DMS 273 (cell line): ENCODE results near the gene DCST1.

Experiments used
- DNase-seq: peaks from one replicate; lab custom pipeline; 2025; ENCODE audit not compliant: unreplicated experiment; lab: John Stamatoyannopoulos, UW

Gene DCST1

DNA sequence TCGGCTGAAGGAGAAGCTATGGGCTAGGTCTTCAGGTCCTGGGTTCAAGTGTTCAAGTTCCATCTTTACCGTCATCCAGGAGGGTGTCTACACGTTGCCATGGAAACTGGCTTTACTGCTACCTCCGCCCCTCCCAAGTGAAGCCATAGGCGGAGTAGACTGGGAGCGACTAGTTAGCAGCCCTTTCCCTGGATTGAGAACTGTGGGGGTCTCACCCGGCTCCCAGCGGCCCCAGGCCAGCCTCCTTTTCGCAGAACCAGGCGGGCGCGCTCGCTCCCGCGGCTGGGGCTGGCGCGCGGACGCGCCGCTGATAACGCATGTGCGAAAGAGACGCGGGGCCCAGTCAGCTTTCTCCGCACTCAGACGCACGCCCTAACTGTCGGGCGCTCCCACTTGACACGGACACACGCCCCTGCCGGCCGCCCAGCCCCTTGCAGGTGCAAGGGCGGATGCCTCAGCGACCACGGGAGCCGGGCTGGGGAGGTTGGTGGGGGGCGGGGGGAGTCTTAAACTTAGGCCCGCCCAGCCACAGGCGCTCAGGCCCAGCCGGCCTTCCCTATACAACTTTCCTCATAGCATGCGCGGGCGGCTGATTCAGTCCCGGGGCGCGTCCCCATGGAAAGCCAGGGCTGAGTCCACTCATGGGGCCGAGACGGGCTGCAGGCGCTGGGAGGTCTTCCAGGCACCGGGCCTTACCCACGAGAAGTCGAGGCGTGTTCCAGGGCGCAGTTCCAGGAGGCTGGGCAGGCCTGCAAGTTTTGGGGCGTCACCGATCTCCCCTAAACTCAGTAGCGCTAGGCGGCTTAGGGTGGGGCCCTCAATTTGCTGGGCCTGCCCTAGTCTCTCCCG lies 37.3 kb downstream of the DCST1 start:
- peak; percentile 91 for DNase-seq

GRCh38 chr1:155071701-155072100 lies 38.1 kb downstream of the DCST1 start:
- DNase-seq, result peak; percentile 41

- no peak for DNase-seq
Measured at GRCh38 chr1:155072531-155073289, 39.1 kb downstream of the DCST1 start.

DNA sequence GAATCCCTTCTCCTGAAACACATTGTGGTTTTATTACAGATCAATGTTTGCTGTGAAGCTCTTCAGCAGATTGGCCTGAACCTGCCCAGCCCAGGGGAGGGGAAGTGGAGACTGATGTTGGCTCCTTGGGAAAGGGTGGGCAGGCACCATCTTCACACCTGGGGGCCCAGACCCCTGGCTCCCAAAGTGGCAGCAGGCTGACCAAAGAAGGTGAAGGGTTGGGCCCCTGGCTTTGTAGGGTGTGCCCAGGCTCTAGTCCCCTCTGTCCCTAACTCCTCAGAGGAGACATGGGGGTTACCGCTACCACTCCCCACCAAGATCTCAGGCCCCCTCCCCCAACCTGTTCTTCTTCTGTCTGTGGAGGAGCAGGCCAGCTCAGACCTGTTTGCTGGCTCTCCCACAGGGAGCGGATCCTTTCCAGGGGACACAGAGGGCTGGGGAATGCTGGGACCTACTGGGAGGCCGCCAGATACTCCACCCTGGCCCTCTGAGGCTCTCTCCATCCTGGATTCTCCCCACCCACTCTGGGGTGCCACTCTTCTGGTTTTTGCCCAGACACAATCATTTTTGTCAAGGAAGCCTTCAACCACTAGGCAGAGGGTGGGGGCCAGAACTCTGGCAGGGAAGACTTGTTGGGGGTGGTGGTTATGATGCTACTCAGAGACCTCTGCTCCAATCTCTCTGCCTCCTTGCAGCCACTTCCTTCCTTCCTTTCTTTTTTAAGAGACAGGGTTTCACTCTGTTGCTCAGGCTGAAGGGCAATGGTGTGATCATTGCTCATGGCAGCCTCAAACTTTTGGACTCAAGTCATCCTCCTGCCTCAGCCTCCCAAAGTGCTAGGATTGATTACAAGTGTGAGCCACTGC lies 40.0 kb downstream of the DCST1 start:
- DNase-seq, result no peak

- no peak for DNase-seq
Measured at GRCh38 chr1:155075535-155075934, 41.9 kb downstream of the DCST1 start.

- no peak for DNase-seq
Measured at GRCh38 chr1:155076371-155076770, 42.7 kb downstream of the DCST1 start.

DNA sequence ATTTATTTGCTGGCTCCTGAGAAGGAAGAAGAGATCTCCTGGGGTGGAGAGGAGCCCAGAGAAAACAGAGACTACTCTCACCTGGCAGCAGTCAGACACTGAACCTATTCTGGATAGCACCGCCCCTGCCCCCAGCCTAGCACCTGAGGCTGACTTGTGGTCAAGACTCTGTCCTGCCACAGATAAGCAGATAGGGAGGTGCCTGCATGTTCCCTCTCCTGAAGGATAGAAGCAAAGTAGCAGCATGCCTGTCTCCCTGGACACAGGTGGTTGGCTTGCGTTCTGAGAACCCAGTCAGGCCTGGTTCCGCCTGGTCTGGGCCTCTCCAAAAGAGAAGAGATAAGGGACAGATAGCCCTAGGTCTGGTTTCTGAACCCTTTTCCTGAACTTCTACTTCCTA lies 43.7 kb downstream of the DCST1 start:
- DNase-seq, result no peak

- peak; percentile 70 for DNase-seq
Measured at GRCh38 chr1:155077758-155078445, 44.3 kb downstream of the DCST1 start.

- peak; percentile 92 for DNase-seq
Measured at GRCh38 chr1:155078469-155079209, 45.0 kb downstream of the DCST1 start, which contains the start of gene EFNA3. TSS of gene EFNA3 (plus strand) at chr1:155078837. CDS start at chr1:155078942, 105 bp downstream.

GRCh38 chr1:155079210-155079486 lies 45.5 kb downstream of the DCST1 start:
- DNase-seq, result no peak

DNA sequence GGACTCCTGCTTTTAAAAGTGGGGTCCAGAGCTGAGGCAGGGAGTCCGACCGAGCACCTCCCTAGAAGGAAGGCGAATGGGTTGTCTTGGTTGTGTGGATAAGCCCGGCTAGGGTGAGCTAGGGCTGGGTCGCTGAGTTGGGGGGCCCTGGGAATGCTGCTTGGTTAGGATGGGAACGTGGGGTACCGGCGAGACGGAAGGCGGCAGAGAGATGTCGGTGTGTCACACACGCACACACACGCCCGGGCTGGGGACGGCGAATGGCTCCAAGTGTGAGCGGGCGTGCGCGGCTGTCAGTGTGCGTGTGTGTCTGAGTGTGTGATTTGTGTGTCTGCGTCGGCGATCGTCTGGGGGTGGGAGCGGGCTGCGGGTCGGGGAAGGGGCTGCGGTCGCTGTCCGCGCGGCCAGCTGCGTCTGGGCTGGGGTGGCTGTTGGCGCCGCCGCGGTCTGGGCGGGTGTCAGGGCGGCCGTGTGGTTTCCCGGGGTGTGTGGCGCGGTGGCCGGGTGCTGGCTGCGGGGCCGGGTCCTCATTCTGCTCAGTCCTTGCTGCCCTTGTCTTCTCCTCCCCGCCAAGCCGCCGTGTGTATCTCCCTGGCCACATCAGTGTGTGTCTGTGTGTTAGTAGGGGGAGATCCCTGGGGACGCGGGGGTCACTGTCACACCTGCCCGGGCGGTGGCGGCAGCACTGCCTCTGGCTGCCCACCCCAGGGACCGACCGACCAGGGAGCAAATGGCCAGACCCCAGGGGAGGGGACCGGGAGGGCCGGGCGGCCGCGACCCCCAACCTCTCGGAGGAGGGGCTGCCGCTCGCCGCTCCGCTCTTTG lies 46.1 kb downstream of the DCST1 start:
- peak; percentile 59 for DNase-seq

DNA sequence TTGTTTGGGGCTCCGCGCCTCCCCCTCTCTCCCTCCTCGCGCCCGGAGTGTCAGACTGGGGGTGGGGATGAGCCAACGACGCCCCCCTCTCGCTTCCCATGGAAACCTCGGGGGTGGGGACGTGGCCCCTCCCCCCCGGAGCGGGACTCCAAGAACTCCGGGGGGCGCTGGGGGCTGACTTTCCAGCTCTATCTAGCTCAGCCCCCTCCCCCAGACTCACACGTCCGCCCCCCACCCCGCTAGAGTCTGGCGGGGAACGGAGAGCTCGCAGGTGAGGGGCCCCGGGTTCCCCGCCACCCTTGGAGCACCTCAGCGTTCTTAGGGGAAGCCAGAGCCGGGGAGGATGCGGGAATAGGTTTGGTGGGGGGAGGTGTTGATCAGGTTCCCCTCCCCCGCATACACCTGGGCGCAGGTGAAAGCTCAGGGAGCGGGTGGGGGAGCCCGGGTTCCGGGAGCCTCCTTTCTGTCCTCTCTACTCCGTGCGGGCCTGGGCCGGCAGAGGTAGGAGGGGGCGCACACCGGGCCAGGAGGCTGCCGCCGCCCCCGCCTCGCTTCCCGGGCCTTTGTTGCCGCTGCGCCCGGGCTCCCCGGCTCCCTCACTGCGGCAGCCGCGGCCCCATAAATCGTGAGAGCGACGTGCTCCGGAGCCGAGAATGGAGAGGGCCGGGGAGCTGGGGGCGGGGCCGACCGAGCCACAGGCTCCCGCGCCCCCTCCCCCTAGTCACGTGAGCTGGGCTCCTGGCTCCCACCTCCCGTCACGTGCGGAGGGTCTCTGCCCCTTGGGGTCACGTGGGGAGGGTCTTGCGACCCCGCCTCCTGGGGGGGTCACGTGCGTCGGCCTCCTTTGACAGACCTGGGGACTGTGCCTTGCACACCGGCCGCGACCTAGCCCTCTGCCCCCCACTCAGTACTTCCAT lies 46.9 kb downstream of the DCST1 start:
- DNase-seq, result peak; percentile 88

GRCh38 chr1:155081472-155082300 lies 48.1 kb downstream of the DCST1 start:
- no peak for DNase-seq

GRCh38 chr1:155082301-155083051 lies 48.9 kb downstream of the DCST1 start:
- DNase-seq, result peak; percentile 42

- no peak for DNase-seq
Measured at GRCh38 chr1:155083052-155083541, 49.5 kb downstream of the DCST1 start.
